NCI-H524 treated with DMSO at 0.1 percent for 48 hours (cell line): ENCODE measurements around the gene RALB.
"Not testable (repeated sequence)": the region's sequence is repeated elsewhere in the genome, so short reads cannot be mapped to it uniquely, and the experiment has no call there.

ENCODE experiments used
- DNase-seq: peaks from one replicate; lab custom pipeline; 2025; lab: John Stamatoyannopoulos, UW

Gene RALB

DNA sequence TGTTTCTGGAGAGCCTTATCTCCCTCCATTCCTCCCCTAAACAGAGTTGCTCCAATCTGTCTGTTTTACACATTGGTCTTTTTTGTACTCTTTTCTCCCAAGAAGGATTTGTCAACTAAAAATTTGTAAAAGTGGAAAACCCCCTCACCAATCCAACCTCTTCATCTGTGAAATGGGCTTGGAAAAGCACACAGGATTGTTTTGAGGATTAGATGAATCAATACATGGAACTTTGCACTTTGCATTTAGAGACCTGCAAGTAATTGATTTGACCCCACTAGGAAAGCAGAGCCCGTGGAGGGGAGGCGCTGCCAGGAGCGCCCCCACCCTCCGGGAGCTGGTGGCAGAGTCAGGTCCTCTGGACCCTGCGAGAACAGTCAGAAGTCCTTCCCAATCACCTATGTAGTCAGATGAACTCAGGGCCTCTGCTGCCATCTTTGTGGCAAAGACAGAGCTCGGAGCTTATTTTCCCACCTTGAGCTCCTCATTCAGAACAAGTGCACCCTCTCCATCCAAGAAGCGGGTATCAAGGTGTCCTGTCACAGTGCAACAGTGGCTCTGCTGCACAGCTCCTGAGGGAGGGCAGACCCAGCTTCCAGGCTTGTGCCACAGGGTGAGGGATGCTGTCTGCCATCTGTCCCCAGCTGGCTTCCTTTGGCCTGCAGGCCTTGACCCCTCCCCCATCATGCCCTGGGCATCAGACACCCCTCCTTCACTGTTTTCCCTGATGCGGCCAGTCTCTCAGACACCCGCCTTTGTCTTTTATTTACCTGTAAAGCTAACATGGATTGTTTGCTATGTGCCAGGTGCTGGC is 27.7 kb upstream of the RALB start:
- no peak for DNase-seq

DNA sequence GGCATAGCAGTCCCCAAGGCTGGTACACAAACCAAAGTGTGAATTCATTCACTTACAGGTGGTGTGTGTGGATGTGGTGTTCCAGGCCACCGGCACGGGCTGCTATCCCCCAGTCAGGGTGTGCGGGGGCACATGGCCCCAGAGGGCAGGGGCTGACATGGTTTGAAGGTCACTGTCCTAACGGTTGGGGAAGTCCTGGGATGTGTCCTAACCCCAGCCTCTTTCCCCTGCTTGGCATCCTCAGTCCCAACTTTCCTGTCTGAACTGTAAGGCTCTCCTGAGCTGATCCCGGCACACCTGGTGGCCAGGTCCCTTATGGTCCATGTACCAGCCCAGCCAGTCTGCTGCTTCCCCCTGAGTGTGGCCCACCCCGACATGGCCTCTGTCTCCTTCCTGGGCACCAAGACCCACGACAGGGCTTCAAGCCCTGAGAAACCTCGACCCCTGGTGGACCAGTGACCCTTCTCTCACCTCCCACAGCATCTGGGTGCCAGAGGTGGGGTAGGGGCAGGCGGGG is 27.0 kb upstream of the RALB start:
- DNase-seq = no peak

DNA sequence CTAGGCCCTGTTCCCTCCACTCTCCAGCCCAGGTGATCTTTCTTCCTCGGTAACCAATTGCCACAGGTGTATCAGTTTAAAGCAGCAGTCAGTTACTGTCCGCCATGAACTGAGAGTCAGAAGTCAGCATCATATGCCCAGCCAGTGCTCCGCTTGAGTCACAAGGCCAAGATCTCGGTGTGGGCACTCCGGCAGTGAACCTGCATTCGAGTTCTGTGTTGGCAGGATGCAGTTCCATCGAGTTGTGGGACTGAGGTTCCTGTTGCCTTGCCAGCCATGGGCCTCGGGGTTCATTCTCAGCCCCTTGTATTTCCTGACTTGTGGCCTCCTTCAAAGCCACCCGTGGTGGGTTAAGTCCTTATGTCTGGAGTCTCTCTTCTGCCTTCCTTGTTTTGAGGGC is 26.3 kb upstream of the RALB start:
- DNase-seq = no peak

DNA sequence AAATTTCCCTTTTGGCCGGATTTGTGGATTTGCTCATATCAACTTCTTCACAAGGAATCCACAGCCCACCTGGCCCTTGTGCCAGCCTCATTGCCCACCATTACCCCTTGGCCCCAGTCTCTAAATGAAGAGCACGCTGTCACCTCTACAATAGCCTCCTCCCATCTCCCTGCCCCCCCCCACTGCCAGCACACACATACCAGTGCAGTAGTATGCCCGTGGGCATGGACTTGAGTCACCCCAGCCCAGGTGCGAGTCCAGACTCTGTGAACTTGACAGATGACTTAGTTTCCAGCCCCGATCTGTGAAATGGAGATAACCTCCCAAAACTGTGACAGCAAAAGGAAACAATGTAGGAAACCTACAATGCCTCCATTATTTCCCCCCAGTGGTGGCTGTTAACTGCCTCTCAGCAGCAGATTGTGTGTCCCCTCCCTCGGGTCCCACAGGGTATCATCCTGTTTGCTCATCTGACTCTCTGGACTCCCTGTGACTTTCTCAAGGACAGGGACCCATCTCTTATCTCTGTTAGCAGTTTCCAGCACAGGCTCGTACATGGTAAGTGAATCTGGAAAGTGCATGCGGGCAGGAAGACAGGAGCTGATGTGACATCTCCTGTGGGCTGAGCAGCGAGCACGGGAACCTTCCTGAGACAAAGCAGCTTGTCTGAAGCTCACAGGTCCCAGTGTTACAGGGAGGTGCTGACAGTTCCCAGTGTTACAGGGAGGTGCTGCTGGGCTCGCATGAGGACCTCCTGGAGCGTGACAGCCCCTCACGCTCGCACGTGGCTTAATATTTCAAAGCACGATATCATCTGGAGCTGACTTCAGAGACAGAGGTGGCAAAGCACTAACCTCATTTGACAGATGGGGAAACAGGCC is 25.3 kb upstream of the RALB start:
- DNase-seq = no peak

DNA sequence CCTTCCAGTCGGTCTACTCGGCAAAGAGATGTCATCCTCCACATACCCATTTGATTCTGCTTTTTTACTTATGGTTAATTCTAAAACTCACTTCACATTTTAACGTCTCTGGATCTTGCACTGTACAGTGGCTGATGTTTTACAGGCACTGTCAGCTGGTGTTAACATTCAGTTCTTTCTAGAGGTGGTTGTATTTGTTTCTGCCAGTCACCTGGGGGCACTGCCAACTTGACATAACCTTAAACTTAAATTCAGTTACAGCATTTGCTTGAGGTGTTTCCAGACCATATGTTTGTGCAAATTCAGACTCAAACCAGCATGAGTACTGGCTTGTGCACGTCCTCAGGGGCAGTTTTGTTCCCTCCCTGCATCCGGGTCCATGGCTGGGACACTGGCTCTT is 24.1 kb upstream of the RALB start:
- no peak for DNase-seq

DNA sequence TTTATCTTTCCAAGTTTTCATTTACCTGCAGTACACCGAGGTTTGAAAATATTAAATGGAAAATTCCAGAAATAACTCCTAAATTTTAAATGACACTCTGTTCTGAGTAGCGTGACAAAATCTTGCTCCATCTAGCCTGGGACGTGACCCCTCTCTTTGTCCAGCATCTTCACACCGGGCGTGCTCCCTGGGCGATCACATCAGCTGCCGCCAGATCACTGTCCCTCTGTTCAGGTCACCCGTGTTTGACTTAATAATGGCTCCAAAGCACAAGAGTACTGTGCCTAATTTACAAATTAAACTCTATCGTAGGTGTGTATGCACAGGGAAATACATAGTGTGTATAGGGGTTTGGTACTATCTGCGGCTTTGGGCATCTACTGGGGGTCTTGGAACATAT is 23.3 kb upstream of the RALB start:
- DNase-seq = no peak

DNA sequence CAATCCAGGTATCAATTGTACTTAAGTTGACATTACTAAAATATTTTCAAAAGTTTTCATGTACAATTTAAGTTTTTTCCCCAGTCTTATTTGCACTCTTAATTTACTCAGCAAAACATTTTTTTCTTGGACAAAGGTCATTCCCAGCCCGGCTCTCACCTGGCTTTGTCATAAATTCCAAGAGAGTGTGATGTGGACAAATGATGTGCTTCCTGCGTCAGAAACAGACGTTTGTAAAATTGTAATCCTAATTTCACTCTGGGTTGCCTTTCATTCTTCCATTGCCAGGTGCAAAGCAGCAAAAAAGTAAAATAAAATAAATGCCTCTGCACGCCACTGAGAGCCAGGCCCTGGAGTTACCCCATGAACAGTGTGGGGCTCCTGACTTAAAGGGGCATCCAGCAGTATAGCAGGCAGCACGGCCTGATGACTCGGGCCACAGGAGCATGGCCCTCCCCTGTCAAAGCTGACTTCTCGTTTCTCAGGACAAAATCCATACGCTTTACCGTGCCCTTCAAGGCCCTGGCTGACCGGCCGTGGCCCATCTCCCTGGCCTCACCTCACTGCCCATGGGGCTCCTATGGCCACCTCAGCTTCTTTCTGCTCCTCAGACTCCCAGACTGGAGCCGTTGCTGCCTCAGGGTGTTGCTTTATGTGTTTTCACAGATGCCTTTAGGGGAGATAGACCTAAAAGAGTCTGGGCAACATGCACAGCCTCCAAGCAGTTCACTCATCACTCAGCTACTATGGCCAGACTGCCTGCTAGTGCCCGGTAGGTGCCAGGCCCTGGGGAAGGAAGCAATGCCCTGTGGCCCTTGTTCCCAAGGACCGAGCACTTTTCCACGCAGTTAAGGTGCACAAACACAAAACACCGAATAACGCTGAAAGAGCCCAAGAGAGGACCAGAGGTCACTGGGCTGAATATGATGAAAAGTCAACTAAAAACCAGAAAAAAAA is 21.9 kb upstream of the RALB start:
- DNase-seq = no peak

DNA sequence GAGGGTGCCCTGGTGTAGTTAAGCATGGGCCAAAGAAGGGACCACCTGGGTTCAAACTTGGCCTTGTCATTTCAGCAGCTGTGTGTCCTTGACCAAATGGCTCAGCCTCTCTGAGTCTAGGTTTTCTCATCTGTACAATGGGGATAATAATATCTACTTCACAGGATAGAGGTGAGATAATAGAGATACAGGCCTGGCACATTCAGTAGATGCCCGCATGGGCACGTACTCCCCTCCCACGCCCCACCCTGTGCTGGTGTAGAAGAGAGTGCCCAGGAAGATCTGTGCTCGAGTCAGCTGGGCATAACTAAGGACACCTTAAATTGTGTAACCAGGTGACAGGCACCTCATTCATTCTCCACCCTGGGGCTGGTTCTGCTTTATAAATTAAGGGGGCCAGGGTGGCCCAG is 21.1 kb upstream of the RALB start:
- no peak for DNase-seq

DNA sequence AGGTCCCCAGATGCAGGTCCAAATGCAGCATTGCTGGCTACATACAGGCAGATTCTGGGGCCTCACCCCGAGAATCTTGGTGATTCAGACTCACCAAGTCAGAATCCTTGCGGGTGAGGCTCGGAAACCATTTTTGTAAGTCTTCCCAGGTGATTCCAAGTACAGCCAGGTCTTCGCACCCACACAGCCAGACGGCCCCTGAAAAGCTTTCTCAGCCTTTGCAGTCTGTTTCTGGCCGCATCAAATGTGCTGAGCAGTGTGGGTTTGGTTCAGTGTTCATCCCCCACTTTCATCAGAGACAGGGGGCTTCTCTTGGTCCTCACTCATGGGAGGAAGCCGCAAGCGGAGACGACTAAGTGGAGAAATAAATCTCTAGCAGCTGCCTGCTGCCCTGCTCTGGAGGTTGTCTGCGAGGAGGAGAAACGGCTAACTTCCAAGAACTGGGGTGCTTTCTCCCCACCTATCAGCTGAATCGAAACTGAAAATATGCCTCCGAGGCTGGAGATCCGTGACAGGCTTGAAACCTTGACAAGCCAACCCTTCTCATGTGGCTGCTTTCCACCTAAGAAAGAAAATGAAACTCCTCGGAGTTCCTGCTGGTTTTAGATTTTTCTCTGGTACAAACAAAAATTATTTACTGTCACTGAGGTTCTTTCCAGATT is 20.5 kb upstream of the RALB start:
- no peak for DNase-seq

DNA sequence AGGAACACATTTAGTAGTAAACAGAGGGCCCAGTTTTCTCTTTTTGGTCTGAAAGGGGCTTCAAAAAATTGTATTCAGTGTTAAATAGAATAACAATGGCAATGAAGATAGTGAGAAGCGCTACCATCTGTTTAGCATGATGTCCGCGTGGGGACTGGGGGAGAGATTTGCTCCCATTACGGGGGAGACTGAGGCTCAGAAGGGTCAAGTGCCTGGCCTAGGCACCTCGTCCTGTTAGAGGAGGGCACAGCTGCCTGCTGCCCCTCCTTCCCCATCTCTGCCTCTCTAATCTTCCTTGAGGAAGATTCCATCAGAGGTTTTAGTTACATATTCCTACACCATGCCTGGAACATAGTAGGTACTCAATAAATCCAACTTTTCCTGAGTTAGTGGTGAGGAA is 19.4 kb upstream of the RALB start:
- no peak for DNase-seq

DNA sequence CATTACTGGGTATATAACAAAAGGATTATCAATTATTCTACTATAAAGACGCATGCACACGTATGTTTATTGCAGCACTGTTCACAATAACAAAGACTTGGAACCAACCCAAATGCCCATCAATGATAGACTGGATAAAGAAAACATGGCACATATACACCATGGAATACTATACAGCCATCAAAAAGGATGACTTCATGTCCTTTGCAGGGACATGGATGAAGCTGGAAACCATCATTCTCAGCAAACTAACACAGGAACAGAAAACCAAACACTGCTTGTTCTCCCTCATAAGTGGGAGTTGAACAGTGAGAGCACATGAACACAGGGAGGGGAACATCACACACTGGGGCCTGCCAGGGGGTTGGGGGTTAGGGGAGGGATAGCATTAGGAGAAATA is 17.5 kb upstream of the RALB start:
- not testable (repeated sequence) for DNase-seq

DNA sequence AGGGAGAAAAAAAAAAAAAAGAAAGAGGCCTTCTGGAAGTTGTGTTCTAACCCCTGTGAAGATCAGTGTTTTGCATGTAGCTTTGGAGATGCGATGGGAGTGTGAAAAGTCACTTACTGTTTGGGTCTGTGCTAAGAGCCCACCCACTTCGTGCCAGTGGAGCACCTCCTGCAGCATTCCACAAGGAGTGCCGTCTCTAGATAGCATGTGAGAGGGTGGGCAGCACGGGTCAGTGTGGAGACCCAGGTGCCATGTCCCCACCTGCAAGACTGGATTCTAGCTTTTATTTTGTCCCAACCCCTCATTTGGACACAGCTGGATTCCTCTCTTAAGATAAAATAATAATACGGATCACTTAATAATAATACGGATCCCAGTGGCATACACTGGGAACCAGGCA is 17.0 kb upstream of the RALB start:
- DNase-seq = no peak

DNA sequence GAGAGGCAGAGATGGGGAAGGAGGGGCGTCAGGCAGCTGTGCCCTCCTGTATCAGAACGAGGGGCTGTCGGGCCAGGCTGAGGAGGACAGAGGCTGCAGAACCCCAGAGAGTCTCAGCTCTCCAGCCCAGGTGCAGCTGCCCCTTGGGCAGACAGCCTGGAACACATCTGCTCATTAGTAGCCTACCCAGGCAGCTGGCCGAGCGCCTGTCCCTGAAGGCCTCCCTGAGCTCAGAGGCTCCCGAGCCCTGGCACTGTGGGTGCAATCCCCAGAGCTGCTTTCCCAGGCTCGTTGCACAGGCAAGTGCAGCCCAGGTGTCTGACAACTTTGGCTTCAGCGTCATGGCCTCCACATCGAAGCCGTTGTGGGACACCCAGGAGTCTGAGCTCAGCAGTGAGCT is 16.3 kb upstream of the RALB start:
- no peak for DNase-seq

DNA sequence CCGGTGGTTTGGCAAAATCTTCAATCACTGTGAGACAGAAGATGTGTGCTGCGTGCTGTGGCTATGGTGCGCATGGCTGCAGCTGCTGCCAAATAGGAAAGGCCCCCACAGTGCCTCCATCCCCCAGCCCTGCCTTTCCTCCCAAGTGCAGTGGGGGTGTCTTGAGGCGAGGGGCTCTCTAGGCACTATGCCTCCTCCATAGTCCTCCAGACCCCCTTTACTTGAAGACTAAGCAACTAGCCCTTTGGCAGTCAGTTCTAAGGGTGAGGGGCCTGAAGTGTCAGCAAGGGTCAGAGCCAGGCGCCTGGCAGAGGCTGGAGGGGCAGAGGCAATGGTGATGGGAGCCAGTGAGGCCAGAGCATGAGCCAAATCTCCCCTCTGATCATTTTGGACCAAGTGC is 15.9 kb upstream of the RALB start:
- no peak for DNase-seq

DNA sequence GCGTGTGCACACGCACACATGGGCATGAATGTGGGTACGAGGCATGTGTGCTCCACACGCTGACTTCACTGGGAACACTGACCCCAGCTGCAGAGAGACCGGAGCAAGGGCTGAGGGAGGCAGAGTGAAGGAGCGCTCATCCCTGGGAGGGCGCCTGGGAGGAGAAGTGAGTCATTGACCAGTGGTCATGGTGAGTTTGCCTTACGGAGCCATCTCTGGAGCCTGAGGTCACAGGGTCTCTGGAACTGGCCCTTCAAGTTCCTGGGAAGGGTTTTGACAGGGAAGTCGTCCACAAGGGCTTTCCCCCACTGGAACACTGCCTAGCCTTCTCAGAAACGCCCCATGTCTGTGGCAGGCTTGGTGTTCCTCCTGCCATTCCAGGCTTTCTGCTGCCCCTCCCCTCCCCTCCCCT is 15.2 kb upstream of the RALB start:
- DNase-seq = no peak

DNA sequence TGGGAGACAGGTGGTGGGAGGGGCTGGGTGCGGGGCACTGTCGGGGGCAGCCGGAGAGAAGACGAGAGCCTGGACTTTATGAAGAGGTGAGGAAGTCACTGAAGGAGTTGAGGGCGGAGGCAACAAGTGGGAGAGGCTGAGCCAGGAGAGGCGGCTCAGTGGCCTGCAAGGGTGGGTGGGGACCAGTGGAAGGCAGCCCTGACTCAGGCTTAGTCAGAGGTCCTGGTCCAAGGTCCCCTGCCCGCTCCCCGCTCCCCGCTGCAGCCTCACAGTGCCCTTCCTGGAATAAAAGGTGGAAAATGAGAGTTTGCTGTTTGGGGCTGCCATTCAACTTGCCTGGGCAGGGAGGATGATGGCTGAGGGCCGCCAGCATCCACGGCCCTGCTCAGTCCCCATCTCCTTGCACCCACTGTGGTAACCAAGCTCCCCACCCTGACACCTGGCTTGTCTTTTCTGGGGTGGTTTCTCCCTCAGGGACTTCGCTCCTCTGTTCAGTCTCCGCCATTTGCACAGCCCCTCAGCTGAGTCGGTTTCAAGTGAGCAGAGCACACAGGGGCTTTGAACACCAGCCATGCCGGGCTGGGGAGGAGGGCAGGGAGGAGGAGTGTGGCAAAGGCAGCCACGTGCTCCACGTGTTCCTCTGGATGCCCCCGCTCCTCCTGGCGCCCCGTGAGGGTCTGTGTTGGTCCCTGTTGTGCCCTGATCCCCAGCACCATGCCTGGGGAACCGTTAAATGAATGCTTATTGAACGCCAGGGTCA is 13.7 kb upstream of the RALB start:
- DNase-seq = no peak

DNA sequence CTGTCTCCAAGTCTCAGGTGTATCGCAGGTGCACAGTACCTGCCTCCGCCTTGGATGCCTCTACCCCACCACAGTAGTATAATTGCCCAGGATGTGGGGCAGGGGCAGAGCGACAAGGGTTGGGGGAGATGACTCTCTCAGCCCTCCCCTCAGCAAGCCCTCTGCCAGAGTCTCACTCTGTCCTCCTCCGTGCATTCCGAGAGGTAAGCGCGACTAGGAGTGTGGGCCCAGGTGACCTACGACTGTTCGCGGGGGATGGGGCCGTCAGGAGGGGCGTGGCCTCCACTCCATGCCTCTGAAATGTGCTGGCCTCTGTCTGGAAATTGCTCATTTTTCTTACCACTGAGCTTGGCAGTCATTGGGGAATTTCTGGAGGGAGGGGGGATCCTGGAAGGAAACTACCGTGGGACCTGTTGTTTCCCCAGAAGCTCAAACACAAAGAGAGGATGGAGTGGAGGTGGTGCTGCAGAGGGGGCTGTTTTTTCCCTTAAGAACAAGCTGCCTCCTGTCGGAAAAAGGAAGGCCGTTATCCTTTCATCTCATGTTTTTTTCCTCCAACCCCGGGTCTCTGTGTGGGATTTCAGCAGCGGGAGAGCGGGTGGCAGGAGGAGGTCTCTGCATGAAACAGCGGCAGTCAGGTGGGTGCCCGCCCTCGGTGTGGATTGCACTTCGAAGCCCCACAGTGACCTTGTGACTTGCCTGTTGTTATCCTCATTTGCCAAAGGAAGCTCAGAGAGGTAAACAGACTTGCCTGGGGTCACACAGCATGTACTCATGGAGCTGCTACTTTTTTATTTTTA is 13.0 kb upstream of the RALB start:
- no peak for DNase-seq

DNA sequence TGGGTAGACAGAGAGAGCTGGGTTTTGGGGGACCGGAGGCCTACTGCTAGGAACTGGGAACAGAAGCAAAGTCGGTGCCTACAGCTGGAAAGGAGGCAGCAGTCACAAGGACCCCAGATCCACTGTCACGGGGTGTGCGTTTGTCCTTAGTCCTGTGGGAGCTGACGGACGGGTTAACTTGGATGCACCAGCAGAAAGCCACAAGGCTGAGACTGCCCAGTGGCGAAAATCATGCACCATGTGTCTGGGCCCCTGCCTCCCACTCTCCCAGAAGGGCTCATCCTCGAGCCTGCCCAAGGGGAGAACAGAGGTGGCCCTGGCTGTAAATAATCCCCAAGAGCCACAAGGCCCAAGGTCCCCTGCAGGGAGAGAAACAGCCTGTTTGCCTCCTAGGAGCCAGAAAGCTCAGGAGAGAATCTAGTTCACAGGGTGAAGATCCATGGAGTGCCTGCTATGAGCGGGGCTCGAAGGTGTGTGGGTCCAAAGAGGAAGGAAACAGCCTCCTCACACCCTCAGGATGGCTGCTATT is 11.7 kb upstream of the RALB start:
- DNase-seq = no peak

DNA sequence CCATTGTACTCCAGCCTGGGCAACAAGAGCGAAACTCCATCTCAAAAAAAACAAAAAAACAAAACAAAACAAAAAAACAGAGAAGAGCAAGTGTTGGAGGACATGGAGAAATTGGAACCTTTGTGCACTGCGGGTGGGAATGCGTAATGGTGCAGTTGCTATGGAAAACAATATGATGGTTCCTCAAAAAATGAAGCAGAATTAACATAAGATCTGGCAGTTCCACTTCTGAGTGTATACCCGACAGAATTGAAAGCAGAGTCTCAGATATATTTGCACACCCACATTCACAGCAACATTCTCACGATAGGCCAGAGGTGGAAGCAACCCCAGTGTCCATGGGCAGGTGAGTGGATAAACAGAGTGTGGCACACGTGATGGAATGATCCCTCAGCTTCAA is 11.0 kb upstream of the RALB start:
- DNase-seq = no peak

DNA sequence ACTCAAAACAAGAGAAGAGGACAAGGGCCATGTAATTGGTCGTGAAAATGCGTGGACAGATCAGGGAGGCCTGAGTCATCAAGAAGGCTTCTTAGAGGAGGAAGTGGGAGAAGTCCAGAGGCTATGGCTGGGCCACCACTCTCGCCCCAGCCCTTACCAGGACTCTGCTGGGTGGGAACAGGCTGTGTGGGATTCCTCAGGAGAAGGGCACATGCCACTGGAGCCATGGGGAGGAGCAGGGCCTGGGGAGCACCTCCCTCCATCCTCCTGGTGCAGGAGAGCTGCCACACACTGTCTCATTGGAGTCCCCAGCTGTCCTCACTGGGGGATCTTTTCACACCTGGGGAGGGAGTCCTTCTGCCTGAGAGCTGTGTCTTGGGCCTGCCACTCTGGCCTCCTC is 9.4 kb upstream of the RALB start:
- DNase-seq = no peak
